Fibroblast of skin of left quadriceps (primary cell): ENCODE results near the gene FCGR1A.
"Not testable (repeated sequence)": the region's sequence is repeated elsewhere in the genome, so short reads cannot be mapped to it uniquely, and the experiment has no call there.

ENCODE experiments used
- DNase-seq, 2 experiments: peaks; one replicate each; pipeline ENCODE4 v3.0.0-alpha.2; 2013; ENCODE audit warnings: low read depth in 2 of 2

Gene FCGR1A

DNA sequence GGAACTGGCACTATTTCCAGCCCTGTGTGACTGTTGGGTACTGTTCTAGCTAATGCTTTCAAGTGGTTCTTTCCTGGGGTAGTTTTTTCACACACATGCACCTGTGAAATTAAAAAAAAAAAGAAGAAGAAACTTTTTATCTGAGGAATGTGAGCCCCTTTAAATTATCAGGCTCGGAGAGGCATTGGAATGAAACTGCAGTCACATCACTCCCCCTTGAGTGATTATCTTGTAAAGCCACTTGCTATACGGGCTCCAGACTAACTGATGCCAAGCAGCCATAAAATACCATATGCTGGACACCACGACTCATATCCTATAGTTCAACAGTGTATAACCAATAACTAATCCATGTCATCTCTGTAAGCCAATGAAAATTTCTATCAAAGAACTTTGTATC is 5.4 kb upstream of the FCGR1A start:
- not testable (repeated sequence) for DNase-seq

DNA sequence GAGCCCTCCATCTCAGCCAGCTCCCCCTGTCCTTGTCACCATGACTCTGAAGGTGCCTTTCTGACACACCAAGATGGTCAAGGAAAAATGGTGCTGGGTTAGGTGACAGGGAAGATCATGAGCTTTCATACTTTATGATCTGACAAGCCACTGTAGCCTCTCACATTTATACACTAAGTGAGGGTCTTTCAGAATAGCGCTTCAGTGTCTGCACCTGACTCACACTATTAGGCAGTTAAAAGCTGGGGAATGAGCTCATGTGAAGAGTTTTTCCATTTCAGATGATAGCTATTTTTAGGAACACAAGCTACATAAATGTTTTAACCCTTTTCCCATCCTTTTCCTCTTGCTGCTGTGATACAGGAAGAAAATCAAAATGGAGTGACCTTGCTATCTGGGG is 4.2 kb upstream of the FCGR1A start:
- not testable (repeated sequence) for DNase-seq

DNA sequence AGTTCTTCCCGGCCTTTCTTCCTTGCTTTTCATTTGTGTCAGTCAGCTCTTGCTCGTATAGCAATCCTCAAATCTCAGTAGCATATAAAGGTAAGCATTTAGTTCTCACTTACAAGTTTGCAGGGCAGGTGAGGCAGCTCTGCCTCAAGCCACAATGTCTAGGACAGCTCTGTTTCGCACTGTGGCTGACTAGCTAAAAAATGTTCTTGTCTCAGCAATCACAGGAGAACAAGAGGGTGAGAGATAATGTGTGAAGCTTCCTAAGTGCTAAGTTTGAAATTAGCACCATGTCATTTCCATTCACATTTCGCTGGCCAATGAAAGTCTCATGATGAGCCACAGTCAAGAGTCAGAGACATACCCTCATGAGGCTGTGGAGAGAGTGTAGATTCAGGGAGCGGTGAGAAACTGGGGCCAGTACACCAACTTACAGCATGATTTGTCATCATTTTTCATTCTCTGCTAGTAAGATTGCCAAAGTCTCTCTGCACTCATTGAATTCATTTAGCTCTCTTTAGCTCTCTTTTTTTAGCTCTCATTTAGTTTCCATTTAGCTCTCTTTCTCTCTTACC is 995 bp upstream of the FCGR1A start:
- DNase-seq: not testable (repeated sequence)

DNA sequence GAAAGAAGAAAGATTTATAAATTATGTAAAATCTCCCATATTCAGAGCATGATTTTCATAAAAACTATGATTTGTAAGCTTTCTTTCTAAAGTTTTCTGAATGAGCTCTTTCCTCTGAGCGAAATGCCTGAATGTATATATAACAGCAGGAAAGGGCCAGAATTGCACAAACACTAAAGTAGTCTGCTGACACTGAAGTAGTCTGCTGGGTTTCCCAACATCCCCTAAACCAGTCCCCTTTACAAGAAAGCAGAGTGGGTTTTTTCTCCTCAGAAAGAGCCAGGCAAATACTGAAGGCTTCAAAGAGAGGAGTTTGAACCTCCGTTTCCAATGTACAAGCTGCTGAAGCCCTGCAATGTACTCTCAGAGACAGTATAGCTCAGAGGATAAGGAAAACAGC is 795 bp downstream of the FCGR1A start:
- not testable (repeated sequence) for DNase-seq

DNA sequence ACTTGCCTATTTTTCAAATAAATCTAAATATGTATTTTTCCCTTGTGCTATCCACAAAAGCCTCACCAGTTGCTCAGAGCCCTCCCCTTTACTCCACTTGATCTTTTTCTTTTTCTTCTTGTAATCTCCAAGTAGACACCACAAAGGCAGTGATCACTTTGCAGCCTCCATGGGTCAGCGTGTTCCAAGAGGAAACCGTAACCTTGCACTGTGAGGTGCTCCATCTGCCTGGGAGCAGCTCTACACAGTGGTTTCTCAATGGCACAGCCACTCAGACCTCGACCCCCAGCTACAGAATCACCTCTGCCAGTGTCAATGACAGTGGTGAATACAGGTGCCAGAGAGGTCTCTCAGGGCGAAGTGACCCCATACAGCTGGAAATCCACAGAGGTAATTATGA is 1.4 kb downstream of the FCGR1A start:
- DNase-seq: not testable (repeated sequence)

DNA sequence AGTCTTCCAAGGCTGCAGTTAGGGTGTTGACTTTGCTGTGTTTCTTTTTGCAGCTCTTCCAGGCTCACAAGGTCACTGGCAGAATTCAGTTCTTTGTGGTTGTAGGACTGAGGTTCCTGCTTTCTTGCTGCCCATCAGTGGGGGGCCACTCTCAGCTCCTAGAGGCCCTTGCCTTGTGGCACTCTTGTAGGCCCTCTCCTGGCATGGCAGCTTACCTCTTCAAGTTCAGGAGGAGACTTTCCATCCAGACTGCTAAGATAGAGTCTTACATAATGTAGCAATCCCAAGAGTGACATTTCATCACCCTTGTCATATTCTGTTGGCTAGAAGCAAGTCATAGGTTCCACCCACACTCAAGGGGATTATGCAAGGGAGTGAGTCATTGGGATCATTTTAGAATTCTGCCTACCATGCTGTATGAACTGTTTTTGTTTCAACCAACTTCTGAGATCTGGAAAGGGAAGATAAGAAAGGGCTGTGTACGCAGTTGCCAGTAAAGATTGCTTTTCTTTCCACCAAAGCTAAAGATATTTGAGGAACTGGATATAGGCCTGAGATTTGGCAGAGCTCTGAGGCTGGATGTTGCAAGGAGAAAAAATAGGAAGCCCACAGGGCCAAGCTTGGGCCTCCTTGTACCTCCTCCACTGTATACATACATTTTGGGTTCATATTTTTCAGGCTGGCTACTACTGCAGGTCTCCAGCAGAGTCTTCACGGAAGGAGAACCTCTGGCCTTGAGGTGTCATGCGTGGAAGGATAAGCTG is 5.4 kb downstream of the FCGR1A start:
- not testable (repeated sequence) for DNase-seq

DNA sequence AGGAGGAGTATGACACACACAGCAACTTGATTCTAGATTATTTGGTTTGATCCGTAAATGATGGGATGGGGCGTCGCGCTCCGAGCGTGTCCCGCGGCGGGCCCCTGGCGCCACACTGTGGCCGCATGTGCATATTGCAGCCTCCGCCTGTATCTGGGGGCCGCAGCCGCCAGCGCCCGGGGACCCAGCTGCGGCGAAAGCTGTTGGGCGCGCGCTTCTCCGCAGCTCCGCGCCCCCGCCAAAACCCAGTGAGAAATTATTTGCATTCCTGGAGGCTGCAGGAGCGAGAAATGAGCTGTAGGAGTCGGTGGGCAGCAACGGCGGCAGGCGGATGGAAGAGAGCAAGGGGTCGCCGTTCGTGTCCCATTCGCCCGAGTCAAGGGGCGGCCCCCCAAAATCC is 10.0 kb downstream of the FCGR1A start:
- peak; percentile 5 to 10 for DNase-seq

DNA sequence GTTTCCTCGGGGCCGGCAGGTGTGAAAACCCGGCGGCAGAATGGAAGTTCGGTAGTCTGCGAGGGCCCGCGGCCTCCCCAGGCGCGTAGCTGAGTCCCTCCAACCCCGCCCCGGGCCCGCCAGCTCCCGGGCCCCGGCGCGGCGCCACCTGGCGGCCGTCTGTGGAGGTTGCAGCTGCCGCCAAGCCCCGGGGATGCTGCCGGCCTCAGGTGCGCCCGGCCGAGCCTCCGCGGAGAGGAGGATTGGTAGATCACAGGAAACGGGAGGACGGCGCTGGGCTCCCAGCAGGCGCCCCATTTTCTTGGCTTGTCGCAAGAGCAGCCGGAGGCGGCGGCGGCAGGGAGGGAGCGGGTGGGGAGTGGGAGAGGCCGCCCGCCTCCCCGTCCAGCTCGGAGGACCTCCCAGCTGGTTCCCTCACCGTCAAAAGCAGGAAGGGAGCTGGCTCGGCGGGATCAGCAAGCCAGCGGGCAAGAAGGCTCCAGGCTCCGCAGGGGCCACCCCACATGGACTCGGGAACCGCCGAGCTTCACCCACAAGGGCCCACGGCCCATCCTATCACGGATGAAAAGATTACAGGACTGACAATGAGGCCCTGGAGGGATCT is 10.5 kb downstream of the FCGR1A start:
- peak; percentile 15 to 18 for DNase-seq

DNA sequence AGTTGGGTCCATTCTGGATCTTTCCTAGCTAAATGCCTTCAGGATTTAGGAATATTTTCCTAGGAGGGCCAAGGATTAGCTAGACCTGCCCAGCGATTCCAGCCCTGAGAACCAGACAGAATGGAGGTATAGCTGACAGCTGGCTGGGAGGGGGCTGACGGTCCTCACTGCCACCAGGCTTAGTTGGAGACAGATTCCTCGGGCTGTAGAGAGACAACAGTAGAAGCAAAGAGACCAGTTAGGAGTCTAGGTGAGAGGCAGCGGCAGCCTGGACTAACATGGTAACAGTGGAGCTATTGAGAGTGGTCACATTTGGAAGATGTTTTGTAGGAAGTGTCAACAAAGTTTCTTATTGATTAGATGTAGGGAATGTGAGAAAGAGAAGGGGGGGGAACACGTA is 11.4 kb downstream of the FCGR1A start:
- not testable (repeated sequence) for DNase-seq

DNA sequence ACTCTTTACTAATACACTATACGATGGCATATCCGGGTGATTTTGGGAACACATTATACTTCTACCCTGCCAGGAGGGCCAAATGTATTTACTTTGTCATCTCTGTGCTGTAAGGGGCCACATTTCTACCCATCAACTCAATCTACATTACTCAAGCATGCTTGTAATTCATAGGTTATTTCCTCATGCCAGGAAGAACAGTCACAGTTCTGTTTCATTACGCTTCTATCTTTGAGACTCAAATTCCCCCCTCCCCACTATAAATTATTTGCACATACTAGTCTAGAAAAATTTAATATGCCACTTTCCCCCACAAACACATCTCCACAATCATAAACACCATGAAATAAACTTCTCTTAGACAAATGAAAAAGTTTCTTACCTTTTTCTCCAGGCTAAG is 19.1 kb downstream of the FCGR1A start:
- DNase-seq: not testable (repeated sequence)

DNA sequence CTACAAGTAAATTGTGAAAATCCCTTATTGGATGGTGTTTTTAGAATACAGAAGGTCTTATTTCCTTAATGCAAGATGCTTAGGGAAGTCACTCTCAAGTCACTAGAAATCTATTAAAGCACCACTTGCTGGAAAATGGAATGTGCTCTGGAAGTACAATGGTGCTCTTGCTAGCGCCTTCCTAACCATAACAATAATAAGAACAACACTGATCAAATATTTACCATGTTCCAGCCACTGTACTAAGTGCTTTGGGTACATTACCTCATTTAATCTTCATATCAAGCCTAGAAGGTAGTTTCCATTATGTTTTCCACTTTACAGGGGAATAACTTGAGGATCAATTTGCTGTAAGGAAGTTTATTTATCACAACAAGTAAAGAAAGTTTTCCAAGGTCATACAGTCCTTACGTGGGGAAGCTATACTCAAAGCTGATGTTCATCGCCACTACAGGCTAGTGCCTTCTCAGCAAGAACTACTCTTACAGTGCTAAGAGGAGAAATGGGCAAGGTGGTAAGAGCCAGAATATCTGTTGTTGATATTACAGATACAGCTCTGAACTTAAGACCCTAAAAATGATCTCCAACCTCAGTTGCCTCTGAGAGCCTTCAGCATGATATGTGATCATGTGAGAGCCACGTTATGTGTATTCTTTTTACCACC is 22.1 kb downstream of the FCGR1A start:
- DNase-seq: not testable (repeated sequence)

DNA sequence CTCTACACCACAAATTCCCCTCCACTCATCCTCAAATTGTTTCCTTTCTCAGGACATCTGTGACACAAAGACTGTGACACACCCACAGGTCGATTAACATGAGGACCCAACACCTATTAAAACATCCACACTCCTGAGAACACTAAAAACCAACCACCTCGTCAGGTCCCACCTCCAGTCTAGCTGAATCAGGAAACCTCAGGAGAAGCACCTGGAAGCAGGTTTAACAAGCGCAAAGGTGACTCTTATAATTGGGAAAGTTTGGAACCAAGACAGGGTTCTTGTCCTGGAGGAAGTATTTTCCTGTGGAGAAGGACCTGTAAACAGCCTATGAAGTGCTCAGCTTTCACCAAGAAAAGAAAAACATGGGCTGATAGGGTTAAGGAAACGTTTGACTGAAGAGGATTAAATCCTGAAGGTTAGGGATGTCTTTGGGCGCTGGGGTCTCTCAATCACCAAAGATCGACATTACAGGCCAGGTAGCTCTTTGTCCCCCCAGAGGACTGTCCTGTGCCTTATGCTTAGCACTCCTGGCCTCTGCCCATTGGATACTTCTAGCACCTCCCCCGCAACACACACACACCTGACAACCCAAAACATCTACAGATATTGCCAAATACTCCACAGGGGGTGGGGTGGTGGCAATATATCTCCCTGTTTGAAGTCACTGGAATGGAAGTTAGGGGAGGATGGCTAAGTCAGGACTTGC is 28.4 kb downstream of the FCGR1A start:
- DNase-seq: not testable (repeated sequence)

DNA sequence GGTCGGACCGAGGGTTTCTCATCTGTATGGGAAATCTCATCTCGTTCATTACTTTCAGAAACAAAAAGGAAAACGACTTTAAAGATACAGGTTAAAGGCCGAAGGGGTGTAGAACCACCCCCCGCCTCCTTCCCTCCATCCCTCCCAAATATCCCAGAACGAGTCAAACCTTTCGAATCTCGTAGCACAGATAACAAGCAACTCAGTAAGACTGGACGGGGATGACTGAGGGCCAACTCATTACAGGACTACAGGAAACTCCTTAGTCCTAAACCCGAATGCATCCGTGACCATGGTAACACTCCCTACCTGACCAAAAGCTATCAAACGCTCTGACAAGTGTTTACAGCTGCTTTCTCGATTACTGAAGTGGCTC is 29.0 kb downstream of the FCGR1A start:
- DNase-seq: not testable (repeated sequence)

DNA sequence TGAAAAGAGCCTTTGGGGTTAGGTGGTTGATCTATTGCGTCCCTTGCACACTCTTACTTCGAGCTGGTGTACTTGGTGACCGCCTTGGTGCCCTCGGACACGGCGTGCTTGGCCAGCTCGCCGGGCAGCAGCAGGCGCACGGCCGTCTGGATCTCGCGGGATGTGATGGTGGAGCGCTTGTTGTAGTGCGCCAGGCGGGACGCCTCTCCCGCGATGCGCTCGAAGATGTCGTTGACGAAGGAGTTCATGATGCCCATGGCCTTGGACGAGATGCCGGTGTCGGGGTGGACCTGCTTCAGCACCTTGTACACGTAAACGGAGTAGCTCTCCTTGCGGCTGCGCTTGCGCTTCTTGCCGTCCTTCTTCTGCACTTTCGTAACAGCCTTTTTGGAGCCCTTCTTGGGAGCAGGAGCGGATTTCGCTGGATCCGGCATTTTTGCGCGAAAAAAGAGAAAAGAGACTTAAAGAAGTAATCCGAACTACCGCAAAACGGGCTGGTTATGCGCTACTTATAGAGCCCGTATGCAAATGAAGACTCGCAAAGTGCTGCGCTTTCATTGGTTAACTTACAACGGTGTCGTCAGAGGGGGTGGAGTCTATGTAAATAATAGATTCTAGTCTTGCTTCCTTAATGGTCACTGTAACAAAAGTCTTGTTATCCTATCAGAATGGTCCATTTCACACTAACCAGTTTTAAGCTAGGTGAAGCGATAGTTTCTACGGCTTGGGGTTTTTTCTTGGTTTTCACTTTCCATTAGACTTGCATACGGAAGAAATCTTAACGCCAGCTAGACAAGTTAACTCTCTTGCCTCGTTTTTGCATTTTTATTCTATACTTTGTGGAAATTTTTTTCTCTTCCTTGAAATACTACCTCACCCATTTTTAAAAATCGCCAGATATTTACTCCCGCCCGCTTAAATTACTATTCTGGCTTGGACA is 29.7 kb downstream of the FCGR1A start:
- DNase-seq: peak; percentile 87 to 88

DNA sequence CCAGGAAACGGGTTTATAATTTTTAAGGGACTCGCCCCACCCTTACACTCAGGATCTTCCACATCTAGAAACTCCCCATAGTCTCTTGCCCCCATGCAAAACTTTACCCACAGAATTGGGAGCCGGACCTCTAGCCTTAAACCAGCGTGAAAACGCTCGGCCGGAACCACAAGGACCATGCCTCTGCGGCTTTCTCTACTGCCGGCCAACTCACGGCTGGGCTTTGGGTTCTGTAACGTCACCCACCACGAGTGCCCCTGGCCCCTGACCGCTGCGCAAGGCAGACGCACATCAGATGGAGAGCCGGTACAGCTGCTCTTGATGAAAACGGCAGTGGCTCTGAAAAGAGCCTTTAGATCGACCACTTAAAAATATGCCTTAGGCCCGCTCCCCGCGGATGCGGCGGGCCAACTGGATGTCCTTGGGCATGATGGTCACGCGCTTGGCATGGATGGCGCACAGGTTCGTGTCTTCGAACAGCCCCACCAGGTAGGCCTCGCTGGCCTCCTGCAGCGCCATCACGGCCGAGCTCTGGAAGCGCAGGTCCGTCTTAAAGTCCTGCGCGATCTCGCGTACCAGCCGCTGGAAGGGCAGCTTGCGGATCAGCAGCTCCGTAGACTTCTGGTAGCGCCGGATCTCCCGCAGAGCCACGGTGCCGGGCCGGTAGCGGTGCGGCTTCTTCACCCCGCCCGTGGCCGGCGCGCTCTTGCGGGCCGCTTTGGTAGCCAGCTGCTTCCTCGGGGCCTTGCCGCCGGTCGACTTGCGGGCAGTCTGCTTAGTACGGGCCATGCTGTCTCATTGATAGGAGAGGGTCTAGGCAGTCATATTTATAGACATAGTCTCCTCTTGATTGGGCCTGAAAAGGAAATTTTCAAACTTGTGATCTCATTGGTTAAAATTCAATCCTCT is 30.7 kb downstream of the FCGR1A start:
- peak; percentile 56 to 59 for DNase-seq

DNA sequence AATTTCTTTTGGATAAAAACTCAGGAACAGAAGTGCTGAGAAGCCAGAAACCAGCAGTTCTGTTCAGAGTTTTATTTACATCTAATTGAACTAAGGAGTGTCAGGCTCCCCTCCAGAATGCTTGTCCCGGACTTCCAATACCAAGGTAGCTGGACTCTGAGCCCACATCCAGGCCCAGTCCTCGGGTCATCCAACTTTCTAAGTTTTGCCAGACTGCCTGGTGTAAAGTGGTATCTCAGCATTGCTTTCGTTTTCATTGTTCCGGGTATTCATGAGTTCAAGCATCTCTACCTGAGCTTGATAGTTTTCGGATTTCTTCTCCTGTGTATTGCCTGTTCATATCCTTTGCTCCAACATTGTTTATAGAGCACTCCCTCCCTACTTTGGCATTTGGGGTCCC is 37.9 kb downstream of the FCGR1A start:
- not testable (repeated sequence) for DNase-seq

DNA sequence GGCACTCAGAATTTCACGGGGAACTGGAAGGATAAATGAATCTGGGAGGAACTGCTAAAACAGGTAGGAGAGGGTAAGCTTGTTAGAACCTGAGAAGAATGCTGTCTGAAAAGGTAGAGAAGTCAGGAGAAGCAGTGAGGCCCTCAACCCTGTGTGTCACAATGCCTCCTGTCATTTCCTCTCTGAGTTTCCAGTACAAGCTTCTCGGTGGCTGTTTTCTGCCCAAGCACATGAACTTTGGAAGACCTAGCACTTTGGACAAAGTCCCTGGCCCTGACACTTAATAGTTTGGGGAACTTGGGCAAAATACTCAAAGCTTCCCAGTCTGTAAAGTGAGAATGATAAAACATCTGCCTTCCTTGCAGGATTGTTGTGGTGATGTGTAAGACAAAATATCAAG is 44.1 kb downstream of the FCGR1A start:
- DNase-seq: not testable (repeated sequence)

DNA sequence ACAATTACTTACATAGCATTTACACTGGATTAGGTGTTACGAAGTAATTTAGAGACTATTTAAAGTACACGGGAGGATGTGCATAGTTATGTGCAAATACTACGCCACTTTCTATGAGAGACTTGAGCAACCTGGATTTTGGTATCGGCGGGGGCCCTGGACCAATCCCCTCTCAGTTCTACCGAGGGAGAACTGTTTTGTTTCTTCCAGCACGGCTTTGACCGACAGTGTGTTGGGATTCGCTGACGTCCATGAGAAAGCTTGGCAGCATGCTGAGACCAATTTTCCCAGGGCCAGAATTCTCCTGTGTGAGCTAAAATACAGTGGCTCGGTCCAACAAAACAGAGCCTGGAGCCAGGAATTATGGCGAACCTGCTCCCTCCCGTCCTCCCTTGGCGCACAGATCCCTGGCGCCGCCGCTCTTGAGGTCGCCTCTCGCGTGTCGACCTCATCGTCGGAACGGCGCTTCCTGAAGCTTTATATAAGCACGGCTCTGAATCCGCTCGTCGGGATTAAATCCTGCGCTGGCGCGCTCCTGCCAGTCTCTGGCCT is 49.3 kb downstream of the FCGR1A start:
- DNase-seq: not testable (repeated sequence)
